WI38 (cell line): ENCODE data around the gene AGPAT3.

Source experiments
- H3K4me3 ChIP-seq: 2 replicates; pipeline ENCODE4 v1.5.1; 2011; ENCODE audit warnings: low read depth, mild to moderate bottlenecking, control low read depth, low read length
- CTCF ChIP-seq: IDR thresholded peaks from 2 replicates; pipeline ENCODE4 v1.5.1; 2012; ENCODE audit warnings: low read depth, mild to moderate bottlenecking, control low read depth, low read length

Gene AGPAT3

GRCh38 chr21:43991447-43991991, 126.5 kb downstream of the AGPAT3 start:
- TF ChIP-seq CTCF: no peak
- H3K4me3 ChIP-seq: no peak overlapping the region

GRCh38 chr21:43992121-43992520, 127.1 kb downstream of the AGPAT3 start:
- TF ChIP-seq CTCF: no peak
- no peak overlapping the region for H3K4me3 ChIP-seq

- H3K4me3 ChIP-seq: no peak overlapping the region
Observed at GRCh38 chr21:43993420-43993934, 128.5 kb downstream of the AGPAT3 start.

GRCh38 chr21:43994085-43994484, 129.1 kb downstream of the AGPAT3 start:
- no peak overlapping the region for H3K4me3 ChIP-seq
- no peak for TF ChIP-seq CTCF

More at GRCh38 chr21:43993420-43993934, 128.5 kb downstream of the AGPAT3 start:
- TF ChIP-seq CTCF: no peak

DNA sequence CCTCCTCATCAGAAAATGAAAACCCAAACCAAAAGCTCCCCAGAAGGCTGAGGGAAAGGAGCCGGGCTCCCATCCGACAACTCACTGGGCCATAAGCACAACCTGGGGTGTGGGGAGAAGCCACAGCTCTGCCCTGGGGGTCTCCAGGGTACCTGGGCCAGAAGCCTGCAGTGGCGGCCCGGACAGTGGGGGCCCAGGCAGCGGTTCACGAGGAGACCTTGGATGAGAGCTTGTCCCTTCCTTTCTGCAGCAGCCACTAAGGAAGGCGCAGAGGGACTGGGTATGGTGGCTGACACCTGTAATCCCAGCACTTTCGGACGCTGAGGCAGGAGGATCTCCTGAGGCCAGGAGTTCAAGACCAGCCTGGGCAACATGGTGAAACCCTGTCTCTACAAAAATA, 129.6 kb downstream of the AGPAT3 start:
- TF ChIP-seq CTCF: no peak
- H3K4me3 ChIP-seq: no peak overlapping the region

GRCh38 chr21:43995521-43996105, 130.6 kb downstream of the AGPAT3 start:
- TF ChIP-seq CTCF: no peak
- no peak overlapping the region for H3K4me3 ChIP-seq
